CD4-positive, alpha-beta T cell (primary cell): ENCODE measurements around the gene SP140L. TPM values are rescaled to one million over a fixed set of nuclear protein-coding genes. Genes with fewer than 3 reads are reported as not detected.
"Not testable (repeated sequence)": the region's sequence is repeated elsewhere in the genome, so short reads cannot be mapped to it uniquely, and the experiment has no call there.

Experiments used
- ATAC-seq: fragments of 200-7000 bp; cut with Tn5 transposase; one replicate; pipeline ENCODE4 v1.10.0; 2022; ENCODE audit warnings: mild to moderate bottlenecking; ENCODE audit not compliant: poor library complexity
- CTCF ChIA-PET: fragments of 350-600 bp; sonication (Branson Sonifier 250); formaldehyde crosslinking; loops from one replicate; lab custom pipeline; 2021; ENCODE audit warnings: antibody characterized with exemption, inconsistent platforms; lab: Charles Lee
- POLR2A ChIA-PET: fragments of 350-600 bp; sonication (Branson Sonifier 250); formaldehyde crosslinking; loops from one replicate; lab custom pipeline; 2021; ENCODE audit warnings: antibody characterized with exemption, inconsistent platforms; lab: Charles Lee
- DNase-seq, 14 experiments: peaks; one replicate each; pipeline ENCODE4 v3.0.0-alpha.2; 2013 to 2020; ENCODE audit warnings: mixed read lengths in 2 of 14
- H3K27ac ChIP-seq, 2 donors: one replicate each; pipeline versions ENCODE4 v1.5.1 to v1.7.0; 2013; ENCODE audit warnings: low read length in 2 of 2, low read depth in 1 of 2, mild to moderate bottlenecking in 1 of 2
- H3K27me3 ChIP-seq, 2 experiments: 1 replicate in 1 of 2; 2 replicates in 1 of 2; pipeline versions ENCODE4 v1.6.1 to v1.7.0; 2013; ENCODE audit warnings: low read length in 2 of 2, control low read depth in 1 of 2, mild to moderate bottlenecking in 1 of 2, moderate library complexity in 1 of 2; ENCODE audit not compliant: insufficient read depth in 2 of 2, control insufficient read depth in 1 of 2
- H3K36me3 ChIP-seq: one replicate; pipeline ENCODE4 v1.6.1; 2013; ENCODE audit warnings: low read length, control low read depth; ENCODE audit not compliant: insufficient read depth
- H3K4me1 ChIP-seq: one replicate; pipeline ENCODE4 v1.6.1; 2013; ENCODE audit warnings: low read length, control low read depth; ENCODE audit not compliant: insufficient read depth
- H3K4me3 ChIP-seq: one replicate; pipeline ENCODE4 v1.5.1; 2013; ENCODE audit warnings: mild to moderate bottlenecking, low read length, moderate library complexity
- H3K9me3 ChIP-seq, 2 experiments: 1 replicate in 1 of 2; 2 replicates in 1 of 2; pipeline versions ENCODE4 v1.6.1 to v1.7.0; 2013; ENCODE audit warnings: low read length in 2 of 2, mild to moderate bottlenecking in 2 of 2, control low read depth in 1 of 2, moderate library complexity in 1 of 2; ENCODE audit not compliant: control insufficient read depth in 1 of 2, insufficient read depth in 1 of 2
- H3K27ac Mint-ChIP-seq: one replicate; pipeline ENCODE4 v1.8.0; 2020; ENCODE audit warnings: mixed read lengths
- H3K27me3 Mint-ChIP-seq: one replicate; pipeline ENCODE4 v1.8.0; 2021; ENCODE audit warnings: mixed read lengths
- H3K36me3 Mint-ChIP-seq: one replicate; pipeline ENCODE4 v1.8.0; 2021; ENCODE audit warnings: low read depth, mixed read lengths
- H3K4me1 Mint-ChIP-seq: one replicate; pipeline ENCODE4 v1.8.0; 2021; ENCODE audit warnings: low read depth, mixed read lengths
- H3K4me3 Mint-ChIP-seq: one replicate; pipeline ENCODE4 v1.8.0; 2020; ENCODE audit warnings: mild to moderate bottlenecking, mixed read lengths
- H3K9me3 Mint-ChIP-seq: one replicate; pipeline ENCODE4 v1.8.0; 2020; ENCODE audit warnings: mixed read lengths
- intact Hi-C, 2 experiments: fragments of 100-400 bp; cut with DNase I in 1 of 2; cut with micrococcal nuclease in 1 of 2; formaldehyde crosslinking; loops; one replicate each; pipeline versions ENCODE4 v1.15.1 to v1.9.0; 2023 to 2025; cut with DNase I, micrococcal nuclease
- total RNA-seq, 174 experiments: library from RNA in 2 of 174; stranded (reverse) in 2 of 174; gene quantifications; one replicate each; pipeline ENCODE4 v1.2.3 and lab custom pipeline; 2021 to 2026
- TF ChIP-seq, protein P1 (sequence below): fragments of 200-600 bp; IDR thresholded peaks from one replicate; pipeline ENCODE4 v1.8.0; 2022; ENCODE audit warnings: antibody characterized with exemption, mild to moderate bottlenecking

SP140L gene
- total RNA-seq, 2 experiments from 2014 or later: 55.3 to 64.1 TPM

DNA sequence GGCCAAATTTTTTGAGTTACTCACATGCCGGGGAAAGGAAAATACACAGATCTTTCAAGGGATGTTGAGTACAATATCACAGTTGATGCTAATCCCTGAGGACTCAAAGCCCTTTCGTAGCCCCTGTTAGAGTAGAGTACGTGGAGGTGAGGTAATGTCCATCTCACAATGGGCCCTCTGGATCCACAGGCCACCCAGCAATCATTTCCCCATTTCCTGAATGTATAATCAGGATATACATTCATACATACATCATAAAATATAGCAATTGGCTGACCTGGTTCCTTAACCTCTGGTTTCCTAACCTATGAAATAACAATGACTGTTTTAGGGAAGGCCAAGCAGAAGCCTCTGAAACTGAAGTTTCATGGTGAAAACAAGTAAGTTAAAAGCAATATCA is 78.8 kb downstream of the SP140L start:
- no peak overlapping the region for H3K4me3 Mint-ChIP-seq
- H3K27ac Mint-ChIP-seq: peak overlapping the region; percentile 14
- no peaks in the 10 kb centered on the region for H3K9me3 ChIP-seq
- TF ChIP-seq, protein P1, sequence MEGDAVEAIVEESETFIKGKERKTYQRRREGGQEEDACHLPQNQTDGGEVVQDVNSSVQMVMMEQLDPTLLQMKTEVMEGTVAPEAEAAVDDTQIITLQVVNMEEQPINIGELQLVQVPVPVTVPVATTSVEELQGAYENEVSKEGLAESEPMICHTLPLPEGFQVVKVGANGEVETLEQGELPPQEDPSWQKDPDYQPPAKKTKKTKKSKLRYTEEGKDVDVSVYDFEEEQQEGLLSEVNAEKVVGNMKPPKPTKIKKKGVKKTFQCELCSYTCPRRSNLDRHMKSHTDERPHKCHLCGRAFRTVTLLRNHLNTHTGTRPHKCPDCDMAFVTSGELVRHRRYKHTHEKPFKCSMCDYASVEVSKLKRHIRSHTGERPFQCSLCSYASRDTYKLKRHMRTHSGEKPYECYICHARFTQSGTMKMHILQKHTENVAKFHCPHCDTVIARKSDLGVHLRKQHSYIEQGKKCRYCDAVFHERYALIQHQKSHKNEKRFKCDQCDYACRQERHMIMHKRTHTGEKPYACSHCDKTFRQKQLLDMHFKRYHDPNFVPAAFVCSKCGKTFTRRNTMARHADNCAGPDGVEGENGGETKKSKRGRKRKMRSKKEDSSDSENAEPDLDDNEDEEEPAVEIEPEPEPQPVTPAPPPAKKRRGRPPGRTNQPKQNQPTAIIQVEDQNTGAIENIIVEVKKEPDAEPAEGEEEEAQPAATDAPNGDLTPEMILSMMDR: no peak
- peaks cover 45% of the 10 kb centered on the region for H3K36me3 ChIP-seq
- peaks cover 43% of the 10 kb centered on the region for H3K4me1 Mint-ChIP-seq
- intact Hi-C loops: no loop called here
- no peaks in the 10 kb centered on the region for H3K27me3 Mint-ChIP-seq
- ChIA-PET CTCF (no interaction called here), POLR2A (no interaction called here)
- DNase-seq (no peak), ATAC-seq (no peak)
- no peak overlapping the region for H3K27ac ChIP-seq
- no peaks in the 10 kb centered on the region for H3K9me3 Mint-ChIP-seq
- H3K4me3 ChIP-seq: no peak overlapping the region
- peaks cover 22% of the 10 kb centered on the region for H3K4me1 ChIP-seq
- H3K36me3 Mint-ChIP-seq: peaks cover 59% of the 10 kb centered on the region
- no peaks in the 10 kb centered on the region for H3K27me3 ChIP-seq

DNA sequence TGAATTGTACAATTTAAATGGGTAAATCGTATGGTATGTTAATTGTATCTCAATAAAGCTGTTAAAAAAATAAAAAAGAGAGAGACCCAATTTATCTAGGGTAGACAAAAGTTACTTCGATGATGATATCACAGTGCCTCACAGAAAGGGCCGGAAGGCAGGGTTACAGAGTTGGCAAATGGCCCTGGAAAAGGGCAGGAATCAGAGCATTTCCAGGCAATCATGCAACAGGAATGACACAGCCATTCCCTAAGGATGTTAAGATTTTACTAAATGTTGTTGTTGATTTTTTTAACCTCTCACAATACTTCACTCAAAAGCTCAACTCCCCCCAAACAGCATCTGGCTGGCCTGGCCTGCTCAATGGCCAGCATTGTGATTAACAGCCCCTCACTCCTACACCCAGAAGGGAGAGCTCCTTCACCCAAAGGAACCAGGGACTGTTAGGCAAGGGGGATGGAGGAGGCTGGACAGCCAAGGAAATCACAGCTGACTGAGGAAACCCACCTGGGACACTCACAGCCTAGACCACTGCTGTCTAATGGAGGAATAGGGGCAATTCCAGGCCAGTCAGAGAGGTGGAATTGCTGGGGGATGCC is 81.3 kb downstream of the SP140L start:
- H3K4me1 Mint-ChIP-seq: peaks cover 65% of the 10 kb centered on the region

DNA sequence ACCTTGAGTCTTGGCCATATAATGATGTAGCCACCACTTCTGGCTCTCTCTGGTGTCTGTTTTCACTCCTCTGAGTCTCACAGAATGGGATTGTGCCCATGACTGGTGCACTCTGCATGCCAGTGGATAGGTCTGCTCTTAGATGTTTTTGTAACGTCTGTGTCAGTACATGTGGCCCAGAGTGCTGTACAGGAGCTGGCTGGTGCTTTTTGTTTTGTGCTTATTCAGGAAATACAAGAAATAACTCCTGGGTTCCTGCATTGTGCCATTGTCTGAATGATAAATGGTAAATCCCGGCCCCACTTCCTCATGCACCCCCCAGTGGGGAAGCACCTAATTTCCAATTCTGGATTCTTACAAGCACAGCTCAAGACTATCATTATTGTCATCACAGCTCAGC is 82.3 kb downstream of the SP140L start:
- not testable (repeated sequence) for H3K27ac ChIP-seq

More for the DNA sequence above, 81.3 kb downstream of the SP140L start:
- ChIA-PET CTCF (no interaction called here), POLR2A (interaction anchor here (2.7 kb wide), 1 partner anchor 81 kb away, joined by 6 read pairs; the partner anchor contains the start of gene SP140L)
- H3K36me3 Mint-ChIP-seq: peaks cover 53% of the 10 kb centered on the region
- no peak for ATAC-seq
- Histone ChIP-seq H3K4me1 (peaks cover 42% of the 10 kb centered on the region), H3K4me3 (no peak overlapping the region), H3K36me3 (peaks cover 28% of the 10 kb centered on the region), H3K27ac (no peak overlapping the region), H3K27me3 (no peaks in the 10 kb centered on the region), H3K9me3 (no peaks in the 10 kb centered on the region)
- DNase-seq: no peak
- H3K27ac Mint-ChIP-seq: peak overlapping the region; percentile 93
- no peaks in the 10 kb centered on the region for H3K9me3 Mint-ChIP-seq
- no peaks in the 10 kb centered on the region for H3K27me3 Mint-ChIP-seq
- TF ChIP-seq, protein P1: no peak
- intact Hi-C loops: no loop called here
- H3K4me3 Mint-ChIP-seq: peak overlapping the region; percentile 34

More for the DNA sequence above, 82.3 kb downstream of the SP140L start:
- H3K27me3 Mint-ChIP-seq, H3K9me3 ChIP-seq, intact Hi-C loops, H3K27me3 ChIP-seq, H3K4me3 ChIP-seq, H3K9me3 Mint-ChIP-seq, CTCF ChIA-PET: not testable (repeated sequence)
- Mint-ChIP-seq H3K27ac (peak overlapping the region; percentile 93), H3K4me3 (peak overlapping the region; percentile 97), H3K36me3 (peaks cover 43% of the 10 kb centered on the region), H3K4me1 (peaks cover 75% of the 10 kb centered on the region)
- peaks cover 52% of the 10 kb centered on the region for H3K4me1 ChIP-seq
- ATAC-seq: peak; percentile 17
- peak in 1 of 14 experiments; percentile 37 for DNase-seq
- H3K36me3 ChIP-seq: peaks cover 19% of the 10 kb centered on the region
- POLR2A ChIA-PET: interaction anchor here (0.6 to 2.7 kb wide), 5 partner anchors 19 to 189 kb away, joined by 3 to 6 read pairs (median 3); partner anchors contain the start of genes SP110 and SP140L
